ENCODE measurements around the gene ARHGAP25. TPM values are rescaled to one million over a fixed set of nuclear protein-coding genes. Genes with fewer than 3 reads are reported as not detected.

The ARHGAP25 gene
- total RNA-seq, 3 donors from 2014 or later (not counting 1 experiment from before 2014, with no cell fraction given): 122 to 180 (median 155) TPM

DNA sequence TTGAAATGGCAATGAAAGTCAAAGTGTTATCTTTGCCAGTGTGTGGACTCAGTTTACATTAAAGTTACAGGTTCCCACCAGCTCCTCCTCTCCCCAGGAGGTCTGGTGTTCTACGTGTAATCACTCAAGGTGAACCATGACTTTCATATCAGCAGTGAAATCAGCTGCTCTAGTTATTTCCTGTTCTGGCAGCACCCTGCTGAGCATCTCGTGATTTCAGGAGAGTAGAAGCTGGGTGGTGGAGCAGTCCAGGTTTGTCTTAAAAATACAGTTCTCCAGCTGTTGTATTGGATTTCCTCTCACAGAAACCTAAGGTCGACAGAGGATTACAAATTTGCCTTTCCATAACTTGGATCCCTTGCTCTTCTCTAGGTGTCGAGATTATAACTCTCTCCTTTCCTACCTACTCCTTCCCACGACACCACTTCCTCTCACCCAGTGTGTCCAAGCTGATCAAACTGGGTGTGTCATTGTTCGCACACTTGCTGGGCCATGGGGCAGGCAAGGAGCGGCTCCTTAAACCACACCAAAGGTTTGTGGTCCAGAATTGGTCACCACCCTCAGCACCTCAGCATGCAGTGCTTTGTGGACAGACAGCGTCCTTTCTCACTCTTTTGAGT is 13.0 kb upstream of the ARHGAP25 start:
- ATAC-seq (peak in 2 of 3 donors; percentile 17 to 34), DNase-seq (peak in 1 of 2 donors; percentile 78)
- H3K9me3 Mint-ChIP-seq: no peaks in the 10 kb centered on the region
- Histone ChIP-seq H3K9me3 (ENCODE audit: control insufficient read depth, insufficient read depth, low read length) (no peaks in the 10 kb centered on the region), H3K27ac (ENCODE audit: low read length) (peak overlapping the region; percentile 12), H3K4me1 (ENCODE audit: control insufficient read depth, insufficient read depth, low read length) (peaks cover 43% of the 10 kb centered on the region), H3K4me3 (ENCODE audit: low read length) (no peak overlapping the region), H3K27me3 (ENCODE audit: control insufficient read depth, insufficient read depth, low read length) (peaks cover 14% of the 10 kb centered on the region), H3K36me3 (ENCODE audit: control insufficient read depth, insufficient read depth, low read length) (no peaks in the 10 kb centered on the region)
- no peaks in the 10 kb centered on the region for H3K36me3 Mint-ChIP-seq
- peaks cover 57 to 67% of the 10 kb centered on the region in 2 donors for H3K27me3 Mint-ChIP-seq (ENCODE audit: low read depth in 2 of 2)
- H3K4me1 Mint-ChIP-seq: peaks cover 40 to 49% of the 10 kb centered on the region in 2 donors
- peak overlapping the region; percentile 11 for H3K4me3 Mint-ChIP-seq
- H3K27ac Mint-ChIP-seq: peak overlapping the region in 1 of 2 donors; percentile 47
- TF ChIP-seq, protein P1, sequence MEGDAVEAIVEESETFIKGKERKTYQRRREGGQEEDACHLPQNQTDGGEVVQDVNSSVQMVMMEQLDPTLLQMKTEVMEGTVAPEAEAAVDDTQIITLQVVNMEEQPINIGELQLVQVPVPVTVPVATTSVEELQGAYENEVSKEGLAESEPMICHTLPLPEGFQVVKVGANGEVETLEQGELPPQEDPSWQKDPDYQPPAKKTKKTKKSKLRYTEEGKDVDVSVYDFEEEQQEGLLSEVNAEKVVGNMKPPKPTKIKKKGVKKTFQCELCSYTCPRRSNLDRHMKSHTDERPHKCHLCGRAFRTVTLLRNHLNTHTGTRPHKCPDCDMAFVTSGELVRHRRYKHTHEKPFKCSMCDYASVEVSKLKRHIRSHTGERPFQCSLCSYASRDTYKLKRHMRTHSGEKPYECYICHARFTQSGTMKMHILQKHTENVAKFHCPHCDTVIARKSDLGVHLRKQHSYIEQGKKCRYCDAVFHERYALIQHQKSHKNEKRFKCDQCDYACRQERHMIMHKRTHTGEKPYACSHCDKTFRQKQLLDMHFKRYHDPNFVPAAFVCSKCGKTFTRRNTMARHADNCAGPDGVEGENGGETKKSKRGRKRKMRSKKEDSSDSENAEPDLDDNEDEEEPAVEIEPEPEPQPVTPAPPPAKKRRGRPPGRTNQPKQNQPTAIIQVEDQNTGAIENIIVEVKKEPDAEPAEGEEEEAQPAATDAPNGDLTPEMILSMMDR (IDR thresholded peaks at IDR 0.05): no peak
- WGBS (ENCODE audit: insufficient coverage): 7% methylated on average over 8 of the region's 8 CpGs
- intact Hi-C loops (cut with micrococcal nuclease): loop anchor here (2.0 kb wide), 1 partner anchor 13 kb away; the partner anchor contains the start of gene ARHGAP25

DNA sequence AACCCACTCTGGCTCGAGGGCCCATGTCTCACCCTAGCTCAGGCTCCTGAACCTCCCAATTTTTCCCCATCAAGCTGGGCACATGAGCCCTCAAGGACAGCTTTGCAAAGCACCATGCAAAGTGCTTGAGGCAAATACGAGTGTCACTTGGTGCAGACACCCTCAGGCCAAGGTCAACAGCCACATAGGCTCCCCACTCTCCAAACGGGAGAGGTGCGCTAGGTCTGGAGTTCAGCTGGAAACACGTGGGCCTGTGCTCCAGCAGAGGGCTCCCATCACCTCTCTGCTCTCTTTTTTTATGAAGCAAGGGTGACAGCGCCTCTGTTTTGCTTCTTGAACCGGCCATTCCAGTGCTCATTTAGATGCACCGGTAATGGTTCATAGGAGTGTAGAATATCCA is 11.9 kb upstream of the ARHGAP25 start:
- Histone ChIP-seq H3K36me3 (ENCODE audit: control insufficient read depth, insufficient read depth, low read length) (no peaks in the 10 kb centered on the region), H3K9me3 (ENCODE audit: control insufficient read depth, insufficient read depth, low read length) (no peaks in the 10 kb centered on the region), H3K4me1 (ENCODE audit: control insufficient read depth, insufficient read depth, low read length) (peaks cover 50% of the 10 kb centered on the region), H3K4me3 (ENCODE audit: low read length) (no peak overlapping the region), H3K27me3 (ENCODE audit: control insufficient read depth, insufficient read depth, low read length) (peaks cover 14% of the 10 kb centered on the region), H3K27ac (ENCODE audit: low read length) (no peak overlapping the region)
- TF ChIP-seq, protein P1 (IDR thresholded peaks at IDR 0.05): no peak
- peak in 1 of 2 donors; percentile 40 for DNase-seq
- no peak for ATAC-seq
- H3K36me3 Mint-ChIP-seq: no peaks in the 10 kb centered on the region
- H3K27me3 Mint-ChIP-seq (ENCODE audit: low read depth in 2 of 2): peaks cover 59 to 60% of the 10 kb centered on the region in 2 donors
- intact Hi-C loops (cut with micrococcal nuclease): no loop called here
- 91% methylated on average over 8 of the region's 8 CpGs for WGBS (ENCODE audit: insufficient coverage)
- no peak overlapping the region for H3K27ac Mint-ChIP-seq
- peaks cover 32 to 44% of the 10 kb centered on the region in 2 donors for H3K4me1 Mint-ChIP-seq
- H3K4me3 Mint-ChIP-seq: no peak overlapping the region
- H3K9me3 Mint-ChIP-seq: no peaks in the 10 kb centered on the region

DNA sequence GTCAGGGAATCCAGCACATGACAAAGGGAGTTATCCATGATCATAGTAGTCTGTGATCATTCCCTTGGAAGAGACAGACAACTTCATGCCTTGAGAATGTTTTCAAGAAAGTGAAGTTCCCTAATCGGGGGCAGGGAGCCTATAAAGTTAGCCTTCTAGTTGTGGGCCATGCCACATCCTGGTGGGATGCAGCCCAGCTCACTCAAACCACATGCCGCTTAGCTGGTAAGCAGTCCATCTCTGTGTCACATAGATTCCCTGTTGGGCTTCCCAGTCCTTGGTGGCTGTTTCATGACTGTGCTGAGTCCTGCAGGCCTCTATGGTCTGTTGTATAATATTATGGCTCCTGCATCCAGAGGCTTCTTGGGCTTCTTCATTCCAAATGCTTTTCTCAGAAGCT is 11.4 kb upstream of the ARHGAP25 start:
- no peak for DNase-seq
- intact Hi-C loops (cut with micrococcal nuclease): no loop called here
- H3K27ac ChIP-seq (ENCODE audit: low read length): no peak overlapping the region

More for the DNA sequence above, 11.4 kb upstream of the ARHGAP25 start:
- peaks cover 14% of the 10 kb centered on the region for H3K27me3 ChIP-seq (ENCODE audit: control insufficient read depth, insufficient read depth, low read length)
- H3K4me1 ChIP-seq (ENCODE audit: control insufficient read depth, insufficient read depth, low read length): peaks cover 50% of the 10 kb centered on the region
- ATAC-seq: no peak
- TF ChIP-seq, protein P1 (IDR thresholded peaks at IDR 0.05): no peak
- no peak overlapping the region for H3K4me3 ChIP-seq (ENCODE audit: low read length)
- no peak overlapping the region for H3K27ac Mint-ChIP-seq
- no peaks in the 10 kb centered on the region for H3K9me3 Mint-ChIP-seq
- H3K9me3 ChIP-seq (ENCODE audit: control insufficient read depth, insufficient read depth, low read length): no peaks in the 10 kb centered on the region
- no peaks in the 10 kb centered on the region for H3K36me3 ChIP-seq (ENCODE audit: control insufficient read depth, insufficient read depth, low read length)
- 69% methylated on average over 2 of the region's 2 CpGs for WGBS (ENCODE audit: insufficient coverage)
- H3K4me3 Mint-ChIP-seq: no peak overlapping the region
- no peaks in the 10 kb centered on the region for H3K36me3 Mint-ChIP-seq
- H3K4me1 Mint-ChIP-seq: peaks cover 30 to 41% of the 10 kb centered on the region in 2 donors
- peaks cover 58 to 59% of the 10 kb centered on the region in 2 donors for H3K27me3 Mint-ChIP-seq (ENCODE audit: low read depth in 2 of 2)
